ENCODE measurements around the gene BZW1. TPM values are rescaled to one million over a fixed set of nuclear protein-coding genes. Genes with fewer than 3 reads are reported as not detected.
A peak's percentile ranks its signal among the peaks of the same experiment; 100 is the strongest.

The BZW1 gene
- total and polyA plus RNA-seq, 2 of the 4 experiments (the other 2 are of a cell fraction) = 204 to 268 TPM

GRCh38 chr2:200864176-200865034 lies 52.7 kb downstream of the BZW1 start, which contains the start of gene CLK1:
TSS of gene CLK1 (minus strand) at chr2:200864658. CDS start at chr2:200861862, 2,796 bp downstream.
- peak within 1 kb of the TSS; percentile 84 for H3K4me2 ChIP-seq (ENCODE audit: low read depth, low read length)
- peak within 1 kb of the TSS; percentile 99 for H3K14ac ChIP-seq (replicated peaks; ENCODE audit: low read depth, low read length)
- peaks cover 6% of the 10 kb centered on the region for H3K36me3 ChIP-seq (ENCODE audit: control insufficient read depth, insufficient read depth, low read length)
- H3K9me3 ChIP-seq (ENCODE audit: control insufficient read depth, insufficient read depth, low read length) = no peaks in the 10 kb centered on the region
- peak; percentile 89 for ATAC-seq (ENCODE audit: low read depth)
- H3K56ac ChIP-seq (ENCODE audit: extremely low read depth, insufficient read depth, low read length) = peak within 1 kb of the TSS; percentile 95
- H4K8ac ChIP-seq (ENCODE audit: low read depth in 2 of 2, low read length in 2 of 2) = peak within 1 kb of the TSS; percentile 96 to 100
- H3K23ac ChIP-seq (ENCODE audit: low read depth, low read length) = peak within 1 kb of the TSS; percentile 99
- peak within 1 kb of the TSS; percentile 88 for H3K27ac ChIP-seq (ENCODE audit: insufficient read depth, low read length)
- DNase-seq = peak; percentile 93
- peak within 1 kb of the TSS; percentile 96 for H2AK5ac ChIP-seq (ENCODE audit: low read depth, low read length)
- peak within 1 kb of the TSS; percentile 98 for H3K4ac ChIP-seq (ENCODE audit: low read depth, low read length)
- H2AFZ ChIP-seq (replicated peaks; ENCODE audit: low read length, poor library complexity) = peak within 1 kb of the TSS; percentile 90
- H2BK15ac ChIP-seq (ENCODE audit: low read depth, low read length) = peak within 1 kb of the TSS; percentile 78; the same call in 2 of the 3 replicates
- H2BK5ac ChIP-seq (ENCODE audit: low read depth, low read length, poor library complexity, severe bottlenecking) = peak within 1 kb of the TSS; percentile 87
- H3K18ac ChIP-seq (ENCODE audit: low read depth, low read length) = peak within 1 kb of the TSS; percentile 97
- no TSS peak for BruUV-seq (replicated peaks)
- no peaks in the 10 kb centered on the region for H3K27me3 ChIP-seq (ENCODE audit: control insufficient read depth, insufficient read depth, low read length)
- dilution Hi-C loops (cut with HindIII; ENCODE audit: low sequenced_read_pairs, unreplicated experiment) = no loop called here
- H2AK9ac ChIP-seq (replicated peaks; ENCODE audit: low read depth, low read length, poor library complexity) = peak within 1 kb of the TSS; percentile 100
- CTCF ChIA-PET = interaction anchor here (1.4 kb wide), 1 partner anchor 159 kb away, joined by 3 read pairs; no protein-coding TSS in a partner anchor
- peaks cover 5% of the 10 kb centered on the region for H3K4me1 ChIP-seq (ENCODE audit: control insufficient read depth, insufficient read depth, low read length)
- H2BK120ac ChIP-seq (ENCODE audit: low read depth, low read length) = peak within 1 kb of the TSS; percentile 63
- peaks cover 7% of the 10 kb centered on the region for H3K9me1 ChIP-seq (ENCODE audit: insufficient read depth, low read length)
- in situ Hi-C loops (cut with MboI; ENCODE audit: low sequenced_read_pairs) = no loop called here
- peak within 1 kb of the TSS; percentile 92 for H4K5ac ChIP-seq (ENCODE audit: low read depth, low read length)
- intact Hi-C loops (cut with micrococcal nuclease) = loop anchor here (1.0 to 5.0 kb wide), 2 partner anchors 117 to 151 kb away; no protein-coding TSS in a partner anchor
- POLR2A ChIA-PET (ENCODE audit: unreplicated experiment) = interaction anchor here (0.5 to 0.6 kb wide), 2 partner anchors 70 to 1630 kb away, joined by 4 to 6 read pairs; no protein-coding TSS in a partner anchor
- H3K4me3 ChIP-seq (ENCODE audit: insufficient read depth, low read depth, low read length) = peak within 1 kb of the TSS; percentile 60
- peak within 1 kb of the TSS; percentile 100 for H3K9ac ChIP-seq (ENCODE audit: low read depth, low read length)
- peaks cover 0 to 18% of the 10 kb centered on the region in 2 experiments; a peak in 3 of 4 replicates for H3K79me1 ChIP-seq (ENCODE audit: low read depth in 1 of 2, low read length in 2 of 2)
- peak within 1 kb of the TSS; percentile 91 for H4K91ac ChIP-seq (ENCODE audit: insufficient read depth, low read depth, low read length)
- H4K20me1 ChIP-seq (ENCODE audit: insufficient read depth, low read length) = peaks cover 41% of the 10 kb centered on the region
- H2BK20ac ChIP-seq (ENCODE audit: low read depth, low read length) = peak within 1 kb of the TSS; percentile 71; the same call in 1 of the 2 replicates
- 0% methylated on average over 45 of the region's 89 CpGs; no CpG with 5 or more reads in 1 of the 2 experiments for WGBS, 2 experiments (ENCODE audit: extremely low coverage in 2 of 2, insufficient read length in 1 of 2)
- TF ChIP-seq CTCF (conservative IDR thresholded peaks at IDR 0.05; ENCODE audit: low read depth, low read length) (no peak), CEBPB (IDR thresholded peaks at IDR 0.05; ENCODE audit: low read depth, low read length) (peak; percentile 63), USF2 (IDR thresholded peaks at IDR 0.05; ENCODE audit: low read depth, low read length) (0 out of 2 replicates have a peak, but pooled peaks have one; percentile 1), POLR2A (IDR thresholded peaks at IDR 0.05; ENCODE audit: low read depth, low read length) (peak; percentile 99), MAFK (IDR thresholded peaks at IDR 0.05; ENCODE audit: low read depth, low read length) (no peak), RCOR1 (IDR thresholded peaks at IDR 0.05; ENCODE audit: insufficient replicate concordance, low read length) (no peak), BHLHE40 (IDR thresholded peaks at IDR 0.05; ENCODE audit: low read depth, low read length) (peak; percentile 71), NFE2L2 (IDR thresholded peaks at IDR 0.05; ENCODE audit: low read depth, low read length) (peak; percentile 25; the same call in 1 of the 2 replicates), RAD21 (IDR thresholded peaks at IDR 0.05; ENCODE audit: low read length) (no peak), CHD1 (IDR thresholded peaks at IDR 0.05; ENCODE audit: low read depth, low read length) (no peak; the same call in 1 of the 2 replicates), MAZ (IDR thresholded peaks at IDR 0.05; ENCODE audit: borderline replicate concordance, low read depth, low read length) (peak; percentile 76; the same call in 1 of the 2 replicates), FOS (IDR thresholded peaks at IDR 0.05; ENCODE audit: low read depth, low read length) (peak; percentile 32; the same call in 1 of the 2 replicates), SMC3 (IDR thresholded peaks at IDR 0.05; ENCODE audit: low read depth, low read length) (no peak), MXI1 (IDR thresholded peaks at IDR 0.05; ENCODE audit: borderline replicate concordance, low read depth, low read length) (peak; percentile 74), RFX5 (IDR thresholded peaks at IDR 0.05; ENCODE audit: low read depth, low read length) (no peak)
